Measurements from ENCODE around the gene STX1A. TPM values are rescaled to one million over a fixed set of nuclear protein-coding genes. Genes with fewer than 3 reads are reported as not detected.
"Not testable (repeated sequence)": the region's sequence is repeated elsewhere in the genome, so short reads cannot be mapped to it uniquely, and the experiment has no call there.

STX1A gene
- total RNA-seq, 1 donor from 2014 or later = 12.4 TPM

DNA sequence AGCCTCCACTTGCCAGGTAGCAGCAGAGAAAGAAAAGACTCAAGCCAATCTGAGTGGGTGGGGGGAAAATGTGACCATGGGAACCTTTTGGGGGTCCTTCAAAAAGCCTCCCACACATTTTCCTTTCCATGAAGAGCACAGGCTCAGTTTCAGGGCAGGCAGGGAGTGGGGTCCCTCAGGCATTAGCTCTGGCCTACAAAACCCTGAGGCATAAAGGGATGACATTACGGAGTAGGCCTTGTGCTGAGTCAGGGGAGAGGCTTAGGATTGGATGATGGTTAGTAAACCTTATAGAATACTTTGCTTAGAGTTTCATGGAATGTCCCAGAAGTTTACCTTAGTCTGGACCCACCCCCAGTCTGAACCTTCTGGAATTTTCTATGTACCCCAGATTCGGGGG, 39.8 kb downstream of the STX1A start:
- TF ChIP-seq, protein P1, sequence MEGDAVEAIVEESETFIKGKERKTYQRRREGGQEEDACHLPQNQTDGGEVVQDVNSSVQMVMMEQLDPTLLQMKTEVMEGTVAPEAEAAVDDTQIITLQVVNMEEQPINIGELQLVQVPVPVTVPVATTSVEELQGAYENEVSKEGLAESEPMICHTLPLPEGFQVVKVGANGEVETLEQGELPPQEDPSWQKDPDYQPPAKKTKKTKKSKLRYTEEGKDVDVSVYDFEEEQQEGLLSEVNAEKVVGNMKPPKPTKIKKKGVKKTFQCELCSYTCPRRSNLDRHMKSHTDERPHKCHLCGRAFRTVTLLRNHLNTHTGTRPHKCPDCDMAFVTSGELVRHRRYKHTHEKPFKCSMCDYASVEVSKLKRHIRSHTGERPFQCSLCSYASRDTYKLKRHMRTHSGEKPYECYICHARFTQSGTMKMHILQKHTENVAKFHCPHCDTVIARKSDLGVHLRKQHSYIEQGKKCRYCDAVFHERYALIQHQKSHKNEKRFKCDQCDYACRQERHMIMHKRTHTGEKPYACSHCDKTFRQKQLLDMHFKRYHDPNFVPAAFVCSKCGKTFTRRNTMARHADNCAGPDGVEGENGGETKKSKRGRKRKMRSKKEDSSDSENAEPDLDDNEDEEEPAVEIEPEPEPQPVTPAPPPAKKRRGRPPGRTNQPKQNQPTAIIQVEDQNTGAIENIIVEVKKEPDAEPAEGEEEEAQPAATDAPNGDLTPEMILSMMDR (IDR thresholded peaks at IDR 0.05; ENCODE audit: insufficient read depth, low read length, severe bottlenecking) = no peak

DNA sequence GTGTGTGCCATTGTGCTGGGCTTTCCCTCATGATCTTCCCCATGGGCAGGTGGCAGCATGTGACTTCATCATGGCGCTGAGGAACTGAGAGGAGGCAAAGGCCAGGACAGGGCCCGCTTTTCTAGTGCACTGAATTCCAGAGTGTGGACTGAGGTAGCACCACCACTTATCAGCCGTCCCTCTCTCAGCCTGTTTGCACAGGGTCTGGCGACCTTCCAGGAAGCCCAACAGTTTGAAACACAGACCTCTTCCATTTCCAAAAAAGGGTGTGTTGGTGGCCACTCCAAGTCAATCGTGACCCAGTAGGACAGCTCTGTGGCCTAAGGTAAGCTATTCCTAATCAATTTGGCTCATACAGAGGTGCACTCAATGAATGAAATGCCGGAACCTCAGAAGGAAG, 40.6 kb downstream of the STX1A start:
- no peaks in the 10 kb centered on the region for H3K27me3 ChIP-seq (ENCODE audit: control insufficient read depth, insufficient read depth, low read length)
- H3K4me3 ChIP-seq (ENCODE audit: low read depth, low read length) = no peak overlapping the region
- DNase-seq (ENCODE audit: low read depth) = no peak
- TF ChIP-seq, protein P1 (IDR thresholded peaks at IDR 0.05; ENCODE audit: insufficient read depth, low read length, severe bottlenecking) = no peak
- FAIRE-seq = no peak
- H3K36me3 ChIP-seq (ENCODE audit: control insufficient read depth, insufficient read depth, low read length) = peaks cover 6% of the 10 kb centered on the region

More for the DNA sequence above, 39.8 kb downstream of the STX1A start:
- no peak for DNase-seq (ENCODE audit: low read depth)
- Histone ChIP-seq H3K36me3 (ENCODE audit: control insufficient read depth, insufficient read depth, low read length) (peaks cover 6% of the 10 kb centered on the region), H3K4me3 (ENCODE audit: low read depth, low read length) (no peak overlapping the region), H3K27me3 (ENCODE audit: control insufficient read depth, insufficient read depth, low read length) (no peaks in the 10 kb centered on the region)
- no peak for FAIRE-seq

DNA sequence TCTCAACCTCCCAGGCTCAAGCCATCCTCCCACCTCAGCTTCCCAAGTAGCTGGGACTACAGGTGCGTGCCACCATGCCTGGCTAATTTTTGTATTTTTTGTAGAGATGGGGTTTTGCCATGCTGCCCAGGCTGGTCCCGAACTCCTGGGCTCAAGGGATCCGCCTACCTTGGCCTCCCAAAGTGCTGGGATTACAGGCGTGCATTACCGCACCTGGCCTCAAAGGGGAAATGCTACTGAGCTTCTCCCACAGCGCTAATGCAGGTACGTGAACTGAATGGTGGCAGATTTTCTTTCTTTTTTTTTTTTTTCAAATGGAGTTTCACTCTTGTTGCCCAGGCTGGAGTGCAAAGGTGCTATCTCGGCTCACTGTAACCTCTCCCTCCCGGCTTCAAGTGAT, 43.4 kb downstream of the STX1A start:
- not testable (repeated sequence) for FAIRE-seq; DNase-seq (ENCODE audit: low read depth); H3K27me3 ChIP-seq (ENCODE audit: control insufficient read depth, insufficient read depth, low read length)

DNA sequence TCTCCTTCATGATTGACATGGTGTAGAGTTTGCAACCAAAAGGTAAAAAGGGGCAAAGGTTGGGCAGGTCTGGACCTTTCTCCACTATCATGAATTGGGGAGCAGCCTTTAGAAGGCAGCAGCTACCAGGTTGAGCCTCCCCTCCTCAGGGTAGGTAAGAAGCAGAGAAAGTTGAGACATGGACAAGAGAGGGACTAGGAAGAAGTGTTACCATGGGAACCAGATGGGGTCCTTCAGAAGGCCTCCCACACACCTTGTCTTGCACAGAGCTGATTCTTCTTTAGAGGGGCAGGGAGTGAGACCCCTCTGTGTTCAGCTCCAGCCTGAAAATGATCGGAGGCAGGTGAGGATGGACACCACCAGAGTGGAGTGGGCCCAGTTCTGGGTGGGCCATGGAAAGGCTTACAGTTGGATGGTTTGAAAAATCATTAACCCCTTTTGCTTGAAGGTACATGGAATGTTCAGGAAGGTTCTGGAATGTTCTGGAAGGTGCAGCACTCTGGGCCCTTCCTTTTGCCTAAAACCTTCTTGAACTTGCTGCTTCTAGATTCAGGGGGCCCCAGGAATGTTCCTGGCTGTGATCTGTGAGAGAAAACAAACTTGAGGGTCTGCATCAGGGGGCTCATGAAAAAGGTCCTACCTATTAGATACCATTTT, 44.9 kb downstream of the STX1A start:
- H3K36me3 ChIP-seq (ENCODE audit: control insufficient read depth, insufficient read depth, low read length) = peaks cover 6% of the 10 kb centered on the region
- no peaks in the 10 kb centered on the region for H3K27me3 ChIP-seq (ENCODE audit: control insufficient read depth, insufficient read depth, low read length)
- FAIRE-seq = no peak
- TF ChIP-seq, protein P1 (IDR thresholded peaks at IDR 0.05; ENCODE audit: insufficient read depth, low read length, severe bottlenecking) = no peak
- no peak overlapping the region for H3K4me3 ChIP-seq (ENCODE audit: low read depth, low read length)
- no peak for DNase-seq (ENCODE audit: low read depth)

More for the DNA sequence above, 43.4 kb downstream of the STX1A start:
- H3K36me3 ChIP-seq (ENCODE audit: control insufficient read depth, insufficient read depth, low read length); H3K4me3 ChIP-seq (ENCODE audit: low read depth, low read length): not testable (repeated sequence)

DNA sequence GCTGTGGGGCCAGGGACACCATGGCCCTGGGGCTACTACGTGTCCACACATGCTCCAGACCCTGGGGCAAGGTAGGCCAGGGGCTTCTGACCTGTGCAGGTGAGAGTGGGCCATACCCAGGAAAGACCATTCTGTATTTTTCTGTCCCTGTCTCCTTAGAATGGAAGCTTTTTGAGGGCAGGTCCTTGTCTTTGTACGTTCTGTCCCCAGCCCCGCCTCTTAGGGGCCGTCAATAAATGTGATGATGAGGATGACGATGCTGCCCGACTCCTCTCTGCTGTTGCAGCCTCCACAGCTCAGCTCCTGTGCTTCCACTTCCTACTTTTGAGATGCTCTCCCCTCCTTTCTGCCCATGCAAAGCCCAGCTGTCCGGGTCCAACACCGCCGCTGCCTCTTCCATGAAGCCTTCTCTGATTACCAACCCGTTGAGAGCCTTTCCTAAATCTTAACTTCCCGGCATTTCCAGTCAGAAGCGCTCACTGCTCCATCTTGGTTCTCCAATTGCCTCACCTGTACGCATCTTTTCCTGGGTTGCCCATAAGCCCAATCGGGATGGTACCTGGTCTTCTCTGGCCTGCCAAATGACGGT, 47.5 kb downstream of the STX1A start:
- Histone ChIP-seq H3K27me3 (ENCODE audit: control insufficient read depth, insufficient read depth, low read length) (no peaks in the 10 kb centered on the region), H3K36me3 (ENCODE audit: control insufficient read depth, insufficient read depth, low read length) (no peaks in the 10 kb centered on the region), H3K4me3 (ENCODE audit: low read depth, low read length) (no peak overlapping the region)
- no peak for FAIRE-seq
- DNase-seq (ENCODE audit: low read depth) = no peak
- TF ChIP-seq, protein P1 (IDR thresholded peaks at IDR 0.05; ENCODE audit: insufficient read depth, low read length, severe bottlenecking) = no peak

DNA sequence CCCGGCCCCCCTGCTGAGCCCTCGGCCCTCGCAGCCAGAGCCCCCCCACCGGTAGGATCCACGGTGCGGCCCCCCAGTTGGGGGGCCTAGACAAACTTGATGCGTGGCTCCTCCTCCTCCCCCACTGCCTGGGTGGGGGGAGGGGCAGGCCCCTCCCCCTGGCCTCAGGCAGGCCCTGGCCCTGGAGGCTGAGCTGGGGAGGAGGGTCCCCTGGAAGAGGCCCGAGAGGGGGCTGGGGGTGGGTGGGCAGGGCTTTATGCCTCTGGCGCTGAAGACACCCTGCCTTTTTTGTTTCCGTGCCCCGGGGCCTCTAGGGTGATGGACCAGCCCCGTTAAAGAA, 48.2 kb downstream of the STX1A start:
- H3K27me3 ChIP-seq (ENCODE audit: control insufficient read depth, insufficient read depth, low read length) = no peaks in the 10 kb centered on the region
- no peak overlapping the region for H3K4me3 ChIP-seq (ENCODE audit: low read depth, low read length)
- H3K36me3 ChIP-seq (ENCODE audit: control insufficient read depth, insufficient read depth, low read length) = no peaks in the 10 kb centered on the region
- TF ChIP-seq, protein P1 (IDR thresholded peaks at IDR 0.05; ENCODE audit: insufficient read depth, low read length, severe bottlenecking) = no peak
- FAIRE-seq (no peak), DNase-seq (ENCODE audit: low read depth) (no peak)

Data from bronchial epithelial cell (primary cell).